ENCODE measurements around the gene GALNT18.

The GALNT18 gene

DNA sequence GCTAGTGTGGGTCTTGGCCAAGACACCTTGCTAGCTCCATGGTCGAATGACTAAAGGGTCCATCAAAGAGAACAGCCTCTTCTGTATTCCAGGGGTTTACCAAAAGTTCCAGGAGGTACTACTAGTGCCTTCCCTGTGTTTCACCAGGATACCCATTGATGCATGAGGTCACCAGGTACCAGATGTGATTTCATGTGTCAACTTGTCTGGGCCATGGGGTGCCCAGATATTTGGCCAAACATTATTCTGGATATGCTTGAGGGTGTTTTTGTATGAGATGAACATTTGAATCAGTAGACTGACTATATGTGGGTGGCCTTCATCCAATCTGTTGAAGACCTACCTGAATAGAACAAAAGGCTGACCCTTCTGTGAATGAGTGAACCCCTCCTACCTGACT lies 92.8 kb downstream of the GALNT18 start:
- no peak for DNase-seq (ENCODE audit: low read depth)

- no peak for DNase-seq (ENCODE audit: low read depth)
These were observed 96.5 kb downstream of the GALNT18 start for GRCh38 chr11:11525283-11525682.

DNA sequence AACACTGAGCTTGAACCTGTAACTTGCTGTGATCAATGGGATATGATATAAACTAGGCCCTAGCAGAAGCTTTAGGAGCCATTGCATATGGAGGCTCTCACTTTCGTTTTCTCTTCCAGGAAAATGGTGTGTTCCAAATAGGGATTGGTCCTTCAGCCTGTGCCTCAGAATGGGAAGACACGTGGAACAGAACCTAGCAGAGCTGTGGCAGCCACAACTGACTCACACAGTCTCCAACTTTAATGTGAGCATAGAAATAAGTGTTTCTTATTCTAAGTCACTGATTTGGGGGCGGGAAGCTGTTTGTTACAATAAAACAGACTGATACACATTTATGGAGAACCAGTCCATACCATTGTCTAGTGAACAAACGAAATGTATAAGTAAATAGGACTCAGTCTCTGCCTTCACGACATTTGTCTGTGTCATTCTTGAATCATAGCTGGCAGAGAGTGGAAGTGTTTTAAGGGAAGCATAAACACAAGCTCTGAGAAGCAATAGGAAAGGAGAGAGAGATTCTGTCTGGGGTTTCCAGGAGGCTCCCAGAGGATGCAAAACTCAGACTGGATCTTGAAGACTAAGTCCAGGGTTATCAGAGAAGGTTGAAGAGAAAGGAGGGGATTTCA lies 97.3 kb downstream of the GALNT18 start:
- DNase-seq (ENCODE audit: low read depth), result no peak

- no peak for DNase-seq (ENCODE audit: low read depth)
These were observed 99.2 kb downstream of the GALNT18 start for GRCh38 chr11:11522591-11522990.

DNA sequence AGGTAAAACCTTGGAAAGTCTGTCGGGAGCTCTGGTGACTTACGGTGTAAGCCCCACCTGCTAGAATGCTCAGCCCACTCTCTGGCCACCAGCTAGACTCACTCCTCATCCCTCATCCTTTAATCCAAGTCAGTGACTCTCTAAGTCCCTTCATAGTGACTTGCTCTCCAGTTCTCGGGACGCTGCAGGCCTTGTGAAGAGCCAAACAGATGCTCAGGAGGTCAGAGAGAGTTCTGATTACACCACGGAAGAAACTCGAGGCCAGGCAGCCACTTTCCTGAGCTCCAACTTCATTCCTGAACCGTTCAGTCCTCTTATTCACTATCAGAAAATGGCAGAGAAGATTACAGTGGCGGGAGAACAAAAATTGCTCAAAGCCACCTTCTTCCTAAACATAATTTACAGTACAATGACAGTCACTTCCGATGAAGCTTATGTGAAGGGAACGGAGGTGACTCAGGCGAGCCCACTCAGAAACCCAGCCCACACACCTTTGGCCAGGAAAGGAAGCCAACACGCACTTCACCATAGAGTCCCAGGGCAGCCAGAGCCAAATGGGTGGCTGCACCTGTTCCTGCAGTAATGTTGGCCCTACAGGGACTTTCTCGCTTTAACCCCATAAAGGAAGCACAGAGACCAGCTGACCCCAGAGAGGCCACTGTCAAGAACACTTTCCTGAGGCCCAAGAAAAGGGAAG lies 100.4 kb downstream of the GALNT18 start:
- DNase-seq (ENCODE audit: low read depth), result no peak

- no peak for DNase-seq (ENCODE audit: low read depth)
These were observed 101.4 kb downstream of the GALNT18 start for GRCh38 chr11:11520231-11521015.

- DNase-seq (ENCODE audit: low read depth), result no peak
These were observed 102.6 kb downstream of the GALNT18 start for GRCh38 chr11:11519184-11519583.

- no peak for DNase-seq (ENCODE audit: low read depth)
These were observed 107.6 kb downstream of the GALNT18 start for GRCh38 chr11:11514246-11514645.

DNA sequence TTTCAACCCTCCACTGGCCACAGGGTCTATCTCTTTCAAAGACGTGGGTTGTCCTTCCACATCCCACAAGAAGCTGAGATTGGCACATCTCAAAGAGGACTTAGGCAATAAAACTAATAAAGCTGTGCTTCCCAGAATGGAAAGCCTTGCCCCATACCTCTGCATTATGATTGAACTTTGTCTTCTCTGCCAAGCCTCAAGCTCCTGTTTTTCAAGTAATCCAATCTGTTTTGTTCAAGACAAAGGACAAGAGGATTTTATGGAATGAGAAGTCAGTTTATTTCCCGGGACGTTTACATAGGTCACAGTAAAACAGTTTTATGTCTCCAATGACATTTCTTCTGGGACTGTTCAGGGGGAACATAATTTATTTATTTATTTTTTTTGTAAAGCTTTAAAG lies 108.4 kb downstream of the GALNT18 start:
- peak; percentile 71 for DNase-seq (ENCODE audit: low read depth)

GRCh38 chr11:11512929-11513328 lies 108.9 kb downstream of the GALNT18 start:
- DNase-seq (ENCODE audit: low read depth), result no peak

DNA sequence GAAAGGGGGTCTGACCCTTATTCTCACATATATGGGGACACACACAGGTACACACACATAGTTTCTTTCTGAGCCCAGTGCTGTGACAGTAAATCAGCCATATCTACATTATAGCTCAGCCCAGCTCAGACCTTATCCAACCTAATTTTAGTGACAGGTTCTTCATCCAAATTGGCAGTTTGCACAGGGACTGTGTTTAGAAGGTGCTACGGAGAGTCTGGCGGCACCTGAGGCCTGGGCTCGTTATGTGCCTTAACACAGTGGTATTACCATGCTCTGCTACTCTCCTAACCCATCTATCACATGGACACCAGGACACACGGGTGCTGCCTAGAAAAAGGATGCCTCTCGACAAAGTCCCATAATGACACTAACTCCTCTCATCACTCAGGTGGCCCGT lies 109.3 kb downstream of the GALNT18 start:
- DNase-seq (ENCODE audit: low read depth), result no peak

- DNase-seq (ENCODE audit: low read depth), result no peak
These were observed 109.7 kb downstream of the GALNT18 start for GRCh38 chr11:11512090-11512489.

GRCh38 chr11:11510939-11511338 lies 110.9 kb downstream of the GALNT18 start:
- no peak for DNase-seq (ENCODE audit: low read depth)

DNA sequence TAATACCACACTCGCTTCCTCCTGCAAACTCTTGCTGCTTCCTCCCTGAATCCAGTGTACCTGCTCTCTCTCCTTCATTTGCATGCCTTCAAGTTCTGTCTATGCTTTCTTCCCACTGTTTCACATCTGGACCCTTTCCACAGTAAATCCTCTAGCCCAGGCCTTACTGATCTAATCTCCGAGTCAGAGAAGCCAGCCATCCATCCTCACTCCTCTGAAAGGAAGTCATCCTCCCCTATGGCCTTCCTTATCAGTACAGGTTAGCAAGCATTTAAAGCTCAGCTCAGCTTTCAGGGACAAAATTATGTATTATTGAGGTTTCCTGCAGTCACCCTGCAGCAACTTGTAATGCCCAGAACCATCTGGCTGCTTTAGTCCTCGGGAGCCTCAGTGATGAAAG lies 116.1 kb downstream of the GALNT18 start:
- no peak for DNase-seq (ENCODE audit: low read depth)

DNA sequence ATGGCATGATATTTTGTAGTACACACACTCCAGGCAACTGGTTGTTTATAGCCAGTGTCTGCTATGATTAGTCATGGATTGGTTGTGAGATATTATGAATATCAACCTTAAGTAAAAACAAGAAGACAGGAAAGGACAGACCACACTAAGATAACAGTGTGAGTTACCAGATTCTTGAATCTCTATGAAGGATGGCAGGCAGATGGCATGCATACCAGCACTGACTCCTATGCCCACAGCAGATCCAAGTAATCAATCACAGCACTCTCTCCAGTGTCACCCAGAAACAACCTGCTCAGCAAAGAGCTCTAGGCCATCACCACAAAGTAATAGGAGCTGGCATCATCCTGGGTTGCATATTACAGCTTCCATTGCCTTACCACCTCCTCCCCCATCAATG lies 116.6 kb downstream of the GALNT18 start:
- DNase-seq (ENCODE audit: low read depth), result no peak

- no peak for DNase-seq (ENCODE audit: low read depth)
These were observed 117.7 kb downstream of the GALNT18 start for GRCh38 chr11:11504071-11504470.

DNA sequence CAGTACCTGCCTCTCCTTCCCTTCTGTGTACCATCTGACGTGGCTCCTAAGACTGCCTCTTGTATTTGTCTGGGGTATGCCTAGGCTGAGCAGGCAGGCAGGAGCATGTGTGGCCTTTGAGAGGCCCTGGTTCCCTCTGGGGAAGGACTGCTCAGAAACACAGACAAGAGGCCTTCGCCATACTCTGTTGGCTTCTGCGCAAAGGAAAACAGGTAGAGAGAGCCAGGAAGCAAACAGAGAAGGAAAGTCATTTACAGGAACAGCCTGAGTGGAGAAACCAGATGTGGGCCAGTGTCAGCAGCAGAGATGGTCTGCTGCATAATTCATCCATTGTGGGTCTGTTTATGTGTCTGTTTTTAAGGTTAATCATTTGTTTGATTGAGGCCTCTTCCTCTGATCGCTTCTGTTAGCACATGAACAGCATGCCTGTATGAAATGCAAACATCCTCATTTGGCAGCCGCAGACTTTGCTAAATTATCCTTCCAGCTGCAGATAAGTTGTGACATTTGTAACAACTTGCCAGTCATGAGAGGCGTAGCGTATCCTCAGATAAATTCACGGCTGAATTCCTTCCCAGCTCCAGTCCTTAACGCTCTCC lies 119.4 kb downstream of the GALNT18 start:
- DNase-seq (ENCODE audit: low read depth), result no peak

DNA sequence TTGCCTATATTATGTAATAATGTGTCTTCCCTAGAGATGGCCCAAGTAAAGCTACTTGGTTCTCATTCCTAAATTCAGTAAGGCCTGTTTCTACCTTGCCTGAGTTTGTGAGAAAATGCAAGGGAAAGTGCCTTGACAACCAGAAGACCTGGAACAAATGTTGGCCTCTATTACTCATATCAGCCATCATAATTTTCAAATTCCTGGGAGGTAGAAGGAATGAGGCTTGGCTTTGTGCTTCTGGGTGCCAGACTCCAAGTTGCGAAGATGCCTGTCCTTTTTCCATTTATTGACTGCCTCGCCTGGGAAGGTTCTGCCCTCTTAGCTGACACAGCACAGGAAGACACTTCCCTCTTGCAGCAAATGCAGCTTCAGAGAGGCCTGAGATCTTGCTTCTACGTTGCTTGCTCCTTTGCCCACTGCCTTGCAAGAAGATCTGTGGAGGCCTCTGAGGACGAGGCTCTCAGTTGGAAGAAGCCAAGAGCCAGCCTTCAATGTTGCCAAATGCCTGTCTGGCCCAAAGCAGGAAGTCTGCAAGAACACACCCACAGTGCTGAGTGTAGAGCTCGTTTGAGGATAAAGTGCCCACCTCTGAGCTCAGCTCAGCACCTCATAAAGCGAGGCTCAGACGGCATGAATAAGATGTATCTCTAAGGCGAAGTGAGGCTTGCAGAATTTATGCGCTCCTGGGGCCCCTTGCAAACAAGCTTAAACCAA lies 120.1 kb downstream of the GALNT18 start:
- no peak for DNase-seq (ENCODE audit: low read depth)

- DNase-seq (ENCODE audit: low read depth), result no peak
These were observed 120.9 kb downstream of the GALNT18 start for GRCh38 chr11:11500744-11501487.

- DNase-seq (ENCODE audit: low read depth), result no peak
These were observed 122.5 kb downstream of the GALNT18 start for GRCh38 chr11:11499300-11499699.

DNA sequence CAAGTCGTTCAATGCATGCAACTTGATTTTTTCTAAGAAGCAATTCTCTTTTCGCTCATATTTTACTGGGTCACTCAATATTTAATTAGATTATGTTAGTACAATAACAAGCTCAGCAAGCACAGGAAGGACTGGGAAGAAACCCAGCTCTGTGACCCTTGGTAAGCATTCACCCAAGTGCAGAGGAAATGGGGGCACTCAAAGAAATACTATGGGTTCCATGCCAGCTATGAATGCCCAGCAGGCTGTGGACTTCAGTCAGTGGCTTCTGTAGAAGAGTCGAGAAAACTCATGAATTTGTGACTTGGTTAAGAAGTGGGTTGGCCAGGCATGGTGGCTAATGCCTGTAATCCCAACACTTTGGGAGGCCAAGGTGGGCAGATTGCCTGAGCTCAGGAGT lies 123.6 kb downstream of the GALNT18 start:
- DNase-seq (ENCODE audit: low read depth), result no peak

Data from stromal cell of bone marrow (primary cell).